ENCODE measurements around the gene RNU5B-1. TPM values are rescaled to one million over a fixed set of nuclear protein-coding genes. Genes with fewer than 3 reads are reported as not detected.

The RNU5B-1 gene
- polyA plus RNA-seq (2013): not detected

DNA sequence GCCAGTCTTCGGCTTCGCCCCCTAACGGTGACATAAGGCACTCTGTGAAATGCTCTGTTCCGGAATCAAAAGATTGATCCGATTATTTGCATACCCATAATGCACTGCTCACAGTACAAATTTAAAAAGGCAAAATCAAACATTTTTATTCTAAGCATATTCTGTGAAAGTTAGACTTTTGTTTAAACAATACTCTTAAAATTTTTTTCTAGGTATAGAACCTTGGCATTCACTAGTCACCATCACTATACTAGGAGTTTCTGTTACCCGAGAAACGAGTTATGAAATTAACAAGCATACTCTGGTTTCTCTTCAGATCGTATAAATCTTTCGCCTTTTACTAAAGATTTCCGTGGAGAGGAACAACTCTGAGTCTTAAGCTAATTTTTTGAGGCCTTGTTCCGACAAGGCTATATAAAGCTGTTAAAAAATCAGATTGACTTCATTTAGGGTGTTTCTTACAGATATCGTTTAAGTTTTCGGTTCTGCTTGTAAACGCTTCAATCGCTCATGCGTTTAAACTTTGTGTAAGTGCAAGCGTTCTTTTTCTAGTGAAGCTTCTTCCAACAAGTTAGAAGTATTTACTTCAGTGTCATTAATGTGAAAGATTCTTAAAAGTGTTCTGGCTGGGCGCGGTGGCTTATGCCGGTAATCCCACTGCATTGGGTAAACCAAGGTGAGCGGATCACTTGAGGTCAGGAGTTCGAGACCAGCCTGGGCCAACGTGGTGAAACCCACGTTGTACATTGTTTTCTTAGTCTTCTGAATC, at the start of gene RNU5B-1:
Gene RNU5B-1 (plus strand): TSS at position 297 of the 769 bp plus-strand sequence.
- Histone ChIP-seq H3K36me3 (ENCODE audit: control insufficient read depth in 4 of 4, insufficient read depth in 4 of 4, low read length in 3 of 4) (no peaks in the 10 kb centered on the region), H3K27me3 (replicated peaks in 2 of 5; ENCODE audit: control insufficient read depth in 4 of 5, insufficient read depth in 5 of 5, low read length in 4 of 5) (no peaks in the 10 kb centered on the region), H3K4me3 (ENCODE audit: control insufficient read depth in 1 of 7, extremely low read depth in 1 of 7, insufficient read depth in 4 of 7, low read depth in 2 of 7, low read length in 6 of 7) (peak within 1 kb of the TSS in 6 of 7 experiments; percentile 65 to 84 (median 78)), H3K4me1 (ENCODE audit: control extremely low read depth in 1 of 4, control insufficient read depth in 4 of 4, insufficient read depth in 4 of 4, low read length in 3 of 4) (peaks cover 2 to 28% (median 16%) of the 10 kb centered on the region in 4 experiments), H3K9me3 (ENCODE audit: control extremely low read depth in 1 of 5, control insufficient read depth in 4 of 5, insufficient read depth in 2 of 5, low read depth in 1 of 5, low read length in 4 of 5) (no peaks in the 10 kb centered on the region), H3K27ac (ENCODE audit: insufficient read depth in 1 of 2, low read depth in 1 of 2, low read length in 2 of 2, poor library complexity in 1 of 2, severe bottlenecking in 2 of 2) (peak within 1 kb of the TSS; percentile 99 to 100)
- ChIA-PET POLR2A (interaction anchor here (0.5 to 3.6 kb wide), 21 partner anchors 9 to 1609 kb away, joined by 3 to 42 read pairs (median 5); partner anchors contain the start of genes CLPX, PARP16 and RNU5A-1), CTCF (interaction anchor here (0.6 to 1.6 kb wide), 5 partner anchors 9 to 160 kb away, joined by 3 read pairs; no protein-coding TSS in a partner anchor)
- DNase-seq: peak; percentile 91 to 95 (median 93)
- WGBS (ENCODE audit: insufficient coverage): under 1% methylated on average over 16 of the region's 24 CpGs

DNA sequence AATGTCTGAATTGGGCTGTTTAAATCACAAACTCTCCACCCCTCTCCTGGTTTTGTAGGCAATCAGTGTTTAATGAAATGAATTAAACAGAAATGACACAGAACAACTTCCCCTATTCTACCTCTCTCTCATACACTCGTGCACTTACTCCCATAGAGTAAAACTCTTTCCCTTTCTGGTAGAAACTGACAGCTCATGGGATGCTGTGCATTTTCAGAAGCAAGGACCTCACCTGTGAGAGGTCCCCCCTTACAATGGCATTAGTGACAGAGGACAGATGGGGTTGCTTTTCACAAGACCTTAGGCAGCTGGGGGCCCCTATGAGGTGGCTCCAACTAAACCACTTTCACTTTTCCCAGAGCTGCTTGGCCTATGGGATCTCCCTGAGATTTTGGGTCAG, 49.7 kb upstream of the RNU5B-1 start:
- Histone ChIP-seq H3K36me3 (ENCODE audit: control insufficient read depth in 4 of 4, insufficient read depth in 4 of 4, low read length in 3 of 4) (peaks cover 0 to 13% (median 2%) of the 10 kb centered on the region in 4 experiments), H3K9me3 (ENCODE audit: control extremely low read depth in 1 of 5, control insufficient read depth in 4 of 5, insufficient read depth in 2 of 5, low read depth in 1 of 5, low read length in 4 of 5) (no peaks in the 10 kb centered on the region), H3K4me3 (ENCODE audit: control insufficient read depth in 1 of 7, extremely low read depth in 1 of 7, insufficient read depth in 4 of 7, low read depth in 2 of 7, low read length in 6 of 7) (peak overlapping the region in 4 of 7 experiments; percentile 17 to 63 (median 48)), H3K27ac (ENCODE audit: insufficient read depth in 1 of 2, low read depth in 1 of 2, low read length in 2 of 2, poor library complexity in 1 of 2, severe bottlenecking in 2 of 2) (no peak overlapping the region), H3K4me1 (ENCODE audit: control extremely low read depth in 1 of 4, control insufficient read depth in 4 of 4, insufficient read depth in 4 of 4, low read length in 3 of 4) (peaks cover 5 to 56% (median 31%) of the 10 kb centered on the region in 4 experiments), H3K27me3 (replicated peaks in 2 of 5; ENCODE audit: control insufficient read depth in 4 of 5, insufficient read depth in 5 of 5, low read length in 4 of 5) (no peaks in the 10 kb centered on the region)
- ChIA-PET POLR2A (no interaction called here), CTCF (interaction anchor here (1.5 kb wide), 1 partner anchor 16 kb away, joined by 6 read pairs; no protein-coding TSS in a partner anchor)
- no CpG with 5 or more reads among the region's 1 CpG for WGBS (ENCODE audit: insufficient coverage)
- DNase-seq: peak in 2 of 3 donors; percentile 33 to 53

DNA sequence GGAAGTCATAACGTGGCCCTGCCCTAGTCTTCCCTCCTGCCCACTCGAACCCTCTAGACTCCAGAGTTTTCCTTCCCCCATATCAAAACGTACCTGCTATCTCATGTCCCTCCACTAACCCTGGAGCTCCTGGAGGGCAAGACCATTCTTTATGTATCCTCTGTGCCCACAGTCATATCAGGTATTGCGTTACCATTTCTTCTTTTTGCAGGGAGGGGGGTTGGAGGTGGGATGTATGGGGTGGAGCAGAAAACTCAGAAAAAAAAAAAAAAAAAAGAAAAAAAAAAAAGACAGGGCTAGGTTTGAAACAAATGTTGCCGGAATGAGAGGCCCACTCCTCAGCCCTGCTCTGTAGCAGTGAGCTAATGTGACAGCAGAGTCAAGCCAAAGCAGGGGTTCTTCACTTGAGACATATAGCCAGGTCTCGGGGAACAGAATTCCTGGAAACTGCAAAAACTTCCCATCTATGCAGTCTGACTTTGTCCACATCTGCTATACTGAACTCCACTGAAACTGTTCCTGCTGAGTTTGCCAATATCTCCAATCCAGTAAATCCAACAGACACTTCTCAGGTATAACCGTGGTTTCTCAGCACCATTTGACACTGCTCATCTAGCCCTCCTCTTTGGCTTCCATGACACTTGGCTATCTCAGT, 48.9 kb upstream of the RNU5B-1 start:
- whole genome bisulfite sequencing (ENCODE audit: insufficient coverage): 51% methylated on average over 5 of the region's 7 CpGs
- peaks cover 5 to 64% (median 36%) of the 10 kb centered on the region in 4 experiments for H3K4me1 ChIP-seq (ENCODE audit: control extremely low read depth in 1 of 4, control insufficient read depth in 4 of 4, insufficient read depth in 4 of 4, low read length in 3 of 4)
- CTCF ChIA-PET: interaction anchor here (1.3 kb wide), 1 partner anchor 9 kb away, joined by 3 read pairs; no protein-coding TSS in a partner anchor
- no peaks in the 10 kb centered on the region for H3K9me3 ChIP-seq (ENCODE audit: control extremely low read depth in 1 of 5, control insufficient read depth in 4 of 5, insufficient read depth in 2 of 5, low read depth in 1 of 5, low read length in 4 of 5)
- H3K27me3 ChIP-seq (replicated peaks in 2 of 5; ENCODE audit: control insufficient read depth in 4 of 5, insufficient read depth in 5 of 5, low read length in 4 of 5): no peaks in the 10 kb centered on the region
- H3K36me3 ChIP-seq (ENCODE audit: control insufficient read depth in 4 of 4, insufficient read depth in 4 of 4, low read length in 3 of 4): peaks cover 0 to 21% (median 4%) of the 10 kb centered on the region in 4 experiments
- DNase-seq: peak in 2 of 3 donors; percentile 43 to 70
- peak overlapping the region in 1 of 7 experiments; percentile 53 for H3K4me3 ChIP-seq (ENCODE audit: control insufficient read depth in 1 of 7, extremely low read depth in 1 of 7, insufficient read depth in 4 of 7, low read depth in 2 of 7, low read length in 6 of 7)
- no peak overlapping the region for H3K27ac ChIP-seq (ENCODE audit: insufficient read depth in 1 of 2, low read depth in 1 of 2, low read length in 2 of 2, poor library complexity in 1 of 2, severe bottlenecking in 2 of 2)
- POLR2A ChIA-PET: no interaction called here

DNA sequence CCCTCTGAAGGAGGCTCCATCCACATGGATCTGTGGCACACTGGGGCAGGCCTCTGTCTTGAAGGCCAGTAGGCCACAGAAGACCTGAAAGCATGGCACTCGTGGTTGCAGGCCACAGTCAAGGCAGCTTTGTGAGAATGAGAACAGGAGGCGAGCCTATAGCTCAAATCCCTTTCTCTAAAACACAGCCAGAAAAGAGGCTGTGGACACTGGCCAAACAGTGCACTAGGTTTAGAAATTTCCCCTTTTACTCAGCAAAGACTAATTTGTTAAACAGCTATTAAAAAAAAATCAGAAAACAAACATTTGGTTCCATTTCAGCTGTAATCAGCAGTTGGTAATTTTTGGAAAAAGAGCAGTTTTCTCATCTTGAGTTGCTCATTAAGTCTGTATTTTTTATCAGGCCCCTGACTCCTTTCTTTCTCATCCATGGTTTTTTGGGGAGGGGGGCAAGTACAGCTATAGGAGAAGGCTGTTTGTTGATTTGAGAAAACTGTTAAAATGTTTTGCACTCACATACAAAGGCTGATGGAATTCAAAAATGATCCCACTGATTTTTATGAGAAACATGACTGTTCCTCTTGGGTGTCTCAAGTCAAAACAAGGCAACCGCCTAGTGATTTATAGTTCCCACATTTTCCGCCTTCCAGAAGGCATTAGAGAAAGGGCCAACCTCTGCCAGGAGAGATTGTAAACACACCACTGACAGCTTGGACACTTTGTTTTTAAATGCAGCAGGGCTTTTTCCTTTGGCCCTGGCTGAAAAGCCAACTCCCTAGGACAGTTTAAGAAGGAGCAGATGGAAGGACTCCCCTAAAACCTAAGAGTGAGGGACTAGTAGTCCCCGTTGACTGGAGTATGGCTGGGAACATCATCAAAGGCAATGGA, 45.9 kb upstream of the RNU5B-1 start:
- Histone ChIP-seq H3K4me1 (ENCODE audit: control extremely low read depth in 1 of 4, control insufficient read depth in 4 of 4, insufficient read depth in 4 of 4, low read length in 3 of 4) (peaks cover 5 to 63% (median 34%) of the 10 kb centered on the region in 4 experiments), H3K4me3 (ENCODE audit: control insufficient read depth in 1 of 7, extremely low read depth in 1 of 7, insufficient read depth in 4 of 7, low read depth in 2 of 7, low read length in 6 of 7) (peak overlapping the region in 1 of 7 experiments; percentile 31), H3K27me3 (replicated peaks in 2 of 5; ENCODE audit: control insufficient read depth in 4 of 5, insufficient read depth in 5 of 5, low read length in 4 of 5) (no peaks in the 10 kb centered on the region), H3K36me3 (ENCODE audit: control insufficient read depth in 4 of 4, insufficient read depth in 4 of 4, low read length in 3 of 4) (peaks cover 0 to 33% (median 15%) of the 10 kb centered on the region in 4 experiments), H3K9me3 (ENCODE audit: control extremely low read depth in 1 of 5, control insufficient read depth in 4 of 5, insufficient read depth in 2 of 5, low read depth in 1 of 5, low read length in 4 of 5) (no peaks in the 10 kb centered on the region), H3K27ac (ENCODE audit: insufficient read depth in 1 of 2, low read depth in 1 of 2, low read length in 2 of 2, poor library complexity in 1 of 2, severe bottlenecking in 2 of 2) (peak overlapping the region; percentile 2 to 76)
- CTCF ChIA-PET: interaction anchor here (2.4 kb wide), 2 partner anchors 10 to 13 kb away, joined by 8 to 13 read pairs; no protein-coding TSS in a partner anchor
- POLR2A ChIA-PET: interaction anchor here (0.6 to 1.0 kb wide), 2 partner anchors 20 to 44 kb away, joined by 3 to 4 read pairs; no protein-coding TSS in a partner anchor
- DNase-seq: peak; percentile 55 to 83 (median 74)
- 22% methylated on average over 5 of the region's 5 CpGs for WGBS (ENCODE audit: insufficient coverage)

DNA sequence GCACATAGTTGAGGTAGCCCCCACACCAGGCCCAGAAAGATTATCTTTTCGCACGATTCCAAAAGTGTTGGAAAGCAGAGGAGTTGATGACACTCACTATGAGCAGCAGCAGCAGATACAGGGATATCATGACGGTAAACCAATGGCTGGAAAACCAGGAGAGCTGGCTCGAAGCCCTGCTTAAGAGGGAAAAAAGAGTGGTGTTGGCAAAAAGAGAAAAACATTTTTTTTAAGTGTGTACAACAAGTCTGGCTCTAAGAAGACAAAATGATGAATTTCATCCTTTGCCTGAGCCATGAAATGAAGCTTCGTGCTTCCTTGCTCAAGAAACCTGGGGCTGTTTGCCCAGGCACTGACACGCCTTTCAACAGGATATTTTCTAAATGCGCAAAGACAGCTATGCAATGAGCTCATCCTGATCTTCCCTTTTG, 45.1 kb upstream of the RNU5B-1 start:
- Histone ChIP-seq H3K27me3 (replicated peaks in 2 of 5; ENCODE audit: control insufficient read depth in 4 of 5, insufficient read depth in 5 of 5, low read length in 4 of 5) (no peaks in the 10 kb centered on the region), H3K27ac (ENCODE audit: insufficient read depth in 1 of 2, low read depth in 1 of 2, low read length in 2 of 2, poor library complexity in 1 of 2, severe bottlenecking in 2 of 2) (peak overlapping the region in 1 of 2 experiments; percentile 60), H3K36me3 (ENCODE audit: control insufficient read depth in 4 of 4, insufficient read depth in 4 of 4, low read length in 3 of 4) (peaks cover 3 to 33% (median 18%) of the 10 kb centered on the region in 4 experiments), H3K4me3 (ENCODE audit: control insufficient read depth in 1 of 7, extremely low read depth in 1 of 7, insufficient read depth in 4 of 7, low read depth in 2 of 7, low read length in 6 of 7) (peak overlapping the region in 1 of 7 experiments; percentile 8), H3K9me3 (ENCODE audit: control extremely low read depth in 1 of 5, control insufficient read depth in 4 of 5, insufficient read depth in 2 of 5, low read depth in 1 of 5, low read length in 4 of 5) (no peaks in the 10 kb centered on the region), H3K4me1 (ENCODE audit: control extremely low read depth in 1 of 4, control insufficient read depth in 4 of 4, insufficient read depth in 4 of 4, low read length in 3 of 4) (peaks cover 5 to 60% (median 33%) of the 10 kb centered on the region in 4 experiments)
- POLR2A ChIA-PET: interaction anchor here (1.0 kb wide), 1 partner anchor 19 kb away, joined by 4 read pairs; no protein-coding TSS in a partner anchor
- 84% methylated on average over 7 of the region's 7 CpGs for WGBS (ENCODE audit: insufficient coverage)
- no peak for DNase-seq
- CTCF ChIA-PET: interaction anchor here (0.8 to 2.4 kb wide), 4 partner anchors 10 to 37 kb away, joined by 3 to 13 read pairs (median 6); no protein-coding TSS in a partner anchor

DNA sequence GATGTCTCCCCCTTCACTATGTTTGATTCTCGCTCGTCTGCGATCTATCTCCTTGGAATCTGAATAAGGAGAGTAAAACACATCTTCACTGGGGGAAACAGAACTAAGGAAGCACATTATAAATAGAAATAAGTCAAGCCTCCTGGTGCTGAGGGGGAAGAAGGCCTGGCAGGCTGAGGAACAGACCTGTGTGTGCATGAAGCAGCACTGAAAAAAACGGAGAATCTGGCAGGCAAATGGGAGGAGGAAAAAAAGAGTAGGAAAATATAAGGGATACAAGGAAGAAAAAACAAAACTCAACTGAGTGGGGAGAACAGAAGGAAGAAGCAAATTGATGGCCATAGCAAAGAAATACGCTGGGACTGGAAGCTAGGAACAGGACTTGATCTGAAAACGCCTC, 43.5 kb upstream of the RNU5B-1 start:
- Histone ChIP-seq H3K4me3 (ENCODE audit: control insufficient read depth in 1 of 7, extremely low read depth in 1 of 7, insufficient read depth in 4 of 7, low read depth in 2 of 7, low read length in 6 of 7) (no peak overlapping the region), H3K27ac (ENCODE audit: insufficient read depth in 1 of 2, low read depth in 1 of 2, low read length in 2 of 2, poor library complexity in 1 of 2, severe bottlenecking in 2 of 2) (no peak overlapping the region), H3K9me3 (ENCODE audit: control extremely low read depth in 1 of 5, control insufficient read depth in 4 of 5, insufficient read depth in 2 of 5, low read depth in 1 of 5, low read length in 4 of 5) (no peaks in the 10 kb centered on the region), H3K27me3 (replicated peaks in 2 of 5; ENCODE audit: control insufficient read depth in 4 of 5, insufficient read depth in 5 of 5, low read length in 4 of 5) (no peaks in the 10 kb centered on the region), H3K36me3 (ENCODE audit: control insufficient read depth in 4 of 4, insufficient read depth in 4 of 4, low read length in 3 of 4) (peaks cover 3 to 33% (median 22%) of the 10 kb centered on the region in 4 experiments), H3K4me1 (ENCODE audit: control extremely low read depth in 1 of 4, control insufficient read depth in 4 of 4, insufficient read depth in 4 of 4, low read length in 3 of 4) (peaks cover 5 to 45% (median 27%) of the 10 kb centered on the region in 4 experiments)
- WGBS (ENCODE audit: insufficient coverage): 50% methylated on average over 1 of the region's 6 CpGs
- DNase-seq: no peak
- ChIA-PET CTCF (interaction anchor here (1.5 kb wide), 1 partner anchor 10 kb away, joined by 4 read pairs; no protein-coding TSS in a partner anchor), POLR2A (no interaction called here)

All from common myeloid progenitor, CD34-positive (primary cell).